GM19239 (cell line): ENCODE measurements around the gene CDC42EP5.
"Not testable (repeated sequence)": the region's sequence is repeated elsewhere in the genome, so short reads cannot be mapped to it uniquely, and the experiment has no call there.

Experiments used
- DNase-seq: peaks from one replicate; pipeline ENCODE4 v3.0.0; 2011; ENCODE audit warnings: low spot score; ENCODE audit not compliant: insufficient read length
- FAIRE-seq: peaks from 2 replicates; lab custom pipeline; 2011; peaks lifted over from hg19 to GRCh38; lab: Jason Lieb, UNC

Gene CDC42EP5

DNA sequence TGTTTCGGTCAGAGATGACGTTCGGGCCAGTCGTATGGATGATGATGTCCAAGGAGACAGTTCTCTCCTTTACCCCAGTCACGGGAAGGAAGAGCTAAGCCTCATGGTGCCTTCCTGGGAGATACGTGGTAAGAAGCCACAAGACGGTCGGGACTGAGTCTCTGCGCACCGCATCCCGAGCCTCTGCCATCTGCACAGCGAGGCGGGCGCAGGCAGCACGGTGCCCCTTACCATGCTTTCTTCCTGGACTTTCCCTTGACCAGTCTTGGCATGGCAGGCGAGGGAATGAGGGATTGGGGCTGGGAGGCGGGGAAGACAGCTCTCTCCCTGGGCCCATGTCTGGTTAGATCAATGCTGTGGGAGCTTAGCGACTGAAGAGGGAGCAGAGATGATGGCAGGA, 19.5 kb upstream of the CDC42EP5 start:
- DNase-seq: no peak
- no peak for FAIRE-seq

DNA sequence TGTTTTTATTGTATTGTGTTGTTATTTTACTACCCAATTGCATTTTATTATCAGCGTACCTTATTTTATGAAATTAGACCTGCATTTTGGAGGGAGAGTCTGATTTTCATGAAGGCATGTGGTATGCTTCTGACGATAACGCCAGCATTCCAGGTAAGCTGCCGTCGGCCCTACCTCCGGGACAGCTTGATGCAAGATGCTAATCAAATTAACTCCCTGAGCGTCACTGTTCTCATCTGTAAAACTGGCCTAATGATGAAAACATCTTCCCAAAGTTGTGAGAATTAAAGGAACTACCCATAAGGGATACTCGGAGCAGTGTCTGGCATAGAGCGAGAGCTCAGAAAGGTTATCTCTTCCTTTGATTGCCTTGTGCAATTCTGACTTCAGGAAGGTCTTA, 16.7 kb upstream of the CDC42EP5 start:
- FAIRE-seq: no peak

DNA sequence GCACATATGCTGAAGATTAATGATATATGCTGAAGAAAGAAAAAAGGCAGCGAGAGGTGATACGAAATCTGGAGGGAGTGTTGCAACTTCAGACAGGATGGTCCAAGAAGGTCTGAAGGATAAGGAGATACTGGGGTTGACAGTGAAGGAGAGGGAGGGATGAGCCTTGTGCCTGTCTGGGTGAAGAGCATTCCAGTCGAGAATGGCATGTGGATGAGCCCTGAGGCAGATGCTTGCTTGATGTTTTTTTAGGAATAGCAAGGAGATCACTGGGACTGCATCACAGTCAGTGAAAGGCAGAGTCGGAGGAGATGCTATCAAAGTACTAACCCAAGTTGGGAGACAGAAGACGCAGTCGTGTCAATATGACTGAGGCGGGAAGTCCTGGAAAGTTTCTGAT, 16.2 kb upstream of the CDC42EP5 start:
- DNase-seq (no peak), FAIRE-seq (no peak)

More for the DNA sequence above, 16.7 kb upstream of the CDC42EP5 start:
- DNase-seq: no peak

DNA sequence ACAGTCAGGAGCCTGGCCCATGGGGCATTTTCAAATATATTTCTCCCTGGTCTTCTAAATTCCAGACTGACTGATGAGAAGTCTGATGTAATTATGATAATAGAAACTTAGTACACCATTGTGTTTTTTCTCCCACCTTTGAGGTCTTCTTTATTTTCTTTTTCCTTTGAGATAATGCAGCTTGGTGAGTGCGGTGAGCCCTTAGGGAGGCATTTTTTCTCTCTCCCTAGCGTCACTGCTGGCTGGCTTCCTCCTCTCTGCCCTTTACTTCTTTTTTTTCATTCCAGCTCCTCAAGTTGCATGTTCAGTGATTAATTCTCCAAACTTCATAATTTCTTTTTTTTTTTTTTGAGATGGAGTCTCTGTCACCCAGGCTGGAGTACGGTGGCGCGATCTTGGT, 12.8 kb upstream of the CDC42EP5 start:
- DNase-seq: no peak
- FAIRE-seq: no peak

DNA sequence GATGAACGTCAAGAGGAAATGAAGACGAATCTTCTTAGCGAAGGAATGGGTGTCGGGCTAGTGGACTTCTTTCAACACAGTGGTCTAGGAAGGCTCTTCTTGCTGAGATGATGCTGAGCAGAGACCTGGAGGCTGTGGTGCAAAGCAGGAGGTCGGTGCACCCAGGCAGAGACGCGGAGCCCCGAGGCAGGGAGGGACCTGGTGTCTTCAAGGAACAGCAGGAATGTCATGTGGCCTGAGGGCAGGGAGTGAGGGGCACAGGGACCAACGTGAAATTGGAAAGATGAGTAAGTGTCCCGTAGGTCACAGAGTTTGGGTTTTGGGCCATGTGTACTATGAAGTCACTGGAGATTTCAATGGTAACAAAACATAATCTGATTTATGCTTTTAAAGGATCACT, 11.4 kb upstream of the CDC42EP5 start:
- FAIRE-seq (no peak), DNase-seq (no peak)

DNA sequence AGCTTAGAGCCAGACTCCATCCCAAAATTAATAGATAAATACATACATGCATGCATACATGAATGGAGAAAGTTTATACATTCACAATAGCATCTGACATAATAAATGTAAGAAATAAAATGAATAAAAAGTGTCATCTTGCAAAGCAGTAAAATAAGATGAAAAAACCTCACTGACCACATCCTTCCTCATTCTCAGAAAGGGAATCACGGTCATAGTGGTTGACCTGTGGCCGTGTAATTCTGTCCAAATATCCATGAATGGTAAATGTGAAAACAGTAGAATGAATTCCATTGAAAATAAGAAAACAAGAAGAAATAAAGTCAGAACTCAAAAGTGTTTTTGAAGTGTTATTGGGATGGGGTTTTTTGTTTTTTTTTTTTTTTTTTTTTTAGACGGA, 9.8 kb upstream of the CDC42EP5 start:
- FAIRE-seq: no peak

DNA sequence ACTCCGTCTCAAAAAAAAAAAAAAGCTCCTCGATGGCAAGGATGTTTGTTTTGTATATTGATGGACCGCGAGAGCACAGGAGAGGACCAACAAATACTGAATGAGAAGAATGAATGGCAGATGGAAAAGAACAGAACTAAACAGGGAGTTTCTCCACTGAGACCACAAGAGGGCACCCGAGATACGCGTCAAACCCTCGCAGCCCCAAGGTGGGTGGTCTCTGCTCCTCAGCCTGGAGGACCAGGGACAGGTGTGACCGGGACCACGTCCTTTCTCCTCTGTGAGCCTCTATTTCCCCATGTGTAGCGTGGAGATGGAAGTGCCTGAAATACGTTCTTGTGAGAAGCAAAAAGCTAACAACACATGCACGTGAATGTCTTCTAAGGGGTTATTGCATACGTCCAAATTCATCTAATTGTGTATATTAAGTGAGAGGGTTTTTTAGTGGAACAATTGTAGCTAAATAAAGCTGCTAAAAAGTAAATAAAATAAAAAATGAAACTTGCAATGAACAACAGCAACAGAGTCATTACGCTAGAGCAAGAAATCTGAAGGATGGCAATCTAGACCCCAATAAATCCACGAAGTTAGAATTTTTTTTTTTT, 8.3 kb upstream of the CDC42EP5 start:
- no peak for DNase-seq
- peak; percentile 86 for FAIRE-seq

More for the DNA sequence above, 9.8 kb upstream of the CDC42EP5 start:
- DNase-seq: no peak

DNA sequence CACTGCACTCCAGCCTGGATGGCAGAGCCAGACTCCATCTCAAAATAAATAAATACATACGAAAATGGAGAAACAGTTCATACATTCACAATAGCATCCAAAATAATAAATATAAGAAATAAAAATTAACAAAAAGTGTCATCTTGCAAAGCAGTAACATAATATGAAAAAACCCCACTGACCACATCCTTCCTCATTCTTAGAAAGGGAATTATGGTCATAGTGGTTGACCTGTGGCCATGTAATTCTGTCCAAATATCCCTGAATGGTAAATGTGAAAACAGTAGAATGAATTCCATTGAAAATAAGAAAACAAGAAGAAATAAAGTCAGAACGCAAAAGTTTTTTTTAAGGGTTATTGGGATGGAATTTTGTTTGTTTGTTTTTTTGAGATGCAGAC, 7.0 kb upstream of the CDC42EP5 start:
- DNase-seq (no peak), FAIRE-seq (no peak)

DNA sequence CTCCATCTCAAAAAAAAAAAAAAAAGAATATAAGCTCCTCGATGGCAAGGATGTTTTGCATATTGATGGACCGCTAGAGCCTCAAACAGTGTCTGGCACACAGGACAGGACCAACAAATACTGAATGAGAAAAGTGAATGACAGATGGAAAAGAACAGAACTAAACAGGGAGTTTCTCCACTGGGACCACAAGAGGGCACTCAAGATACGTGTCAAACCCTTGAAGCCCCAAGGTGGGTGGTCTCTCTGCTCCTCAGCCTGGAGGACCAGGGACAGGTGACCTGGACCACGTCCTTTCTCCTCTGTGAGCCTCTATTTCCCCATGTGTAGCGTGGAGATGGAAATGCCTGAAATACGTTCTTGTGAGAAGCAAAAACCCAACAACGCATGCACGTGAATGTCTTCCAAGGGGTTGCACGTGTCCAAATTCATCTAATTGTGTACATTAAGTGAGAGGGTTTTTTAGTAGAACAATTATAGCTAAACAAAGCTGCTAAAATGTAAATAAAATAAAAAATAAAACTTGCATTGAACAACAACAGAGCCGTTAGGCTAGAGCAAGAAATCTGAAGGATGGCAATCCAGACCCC, 5.7 kb upstream of the CDC42EP5 start:
- no peak for DNase-seq

DNA sequence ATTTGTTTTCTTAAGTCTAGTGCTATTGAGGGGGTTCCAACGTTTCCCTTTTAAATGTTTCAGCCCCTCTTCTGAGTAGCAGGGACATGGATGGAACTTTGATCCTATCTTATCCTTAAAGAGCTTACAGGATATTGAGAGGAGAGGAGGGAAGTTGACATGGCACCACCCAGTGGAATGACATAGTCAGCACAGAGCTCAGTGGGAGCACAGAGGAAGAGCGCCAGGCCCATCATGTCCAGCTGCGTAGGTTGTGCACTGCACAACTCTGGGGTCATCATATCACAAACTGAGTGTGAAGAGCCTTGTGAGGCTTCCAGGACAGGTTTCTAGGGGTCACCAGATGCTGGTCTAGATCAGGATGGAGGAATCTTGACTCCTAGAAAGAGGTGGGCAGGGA, 4.6 kb upstream of the CDC42EP5 start:
- no peak for DNase-seq
- FAIRE-seq: no peak

More for the DNA sequence above, 5.7 kb upstream of the CDC42EP5 start:
- peak; percentile 77 for FAIRE-seq

DNA sequence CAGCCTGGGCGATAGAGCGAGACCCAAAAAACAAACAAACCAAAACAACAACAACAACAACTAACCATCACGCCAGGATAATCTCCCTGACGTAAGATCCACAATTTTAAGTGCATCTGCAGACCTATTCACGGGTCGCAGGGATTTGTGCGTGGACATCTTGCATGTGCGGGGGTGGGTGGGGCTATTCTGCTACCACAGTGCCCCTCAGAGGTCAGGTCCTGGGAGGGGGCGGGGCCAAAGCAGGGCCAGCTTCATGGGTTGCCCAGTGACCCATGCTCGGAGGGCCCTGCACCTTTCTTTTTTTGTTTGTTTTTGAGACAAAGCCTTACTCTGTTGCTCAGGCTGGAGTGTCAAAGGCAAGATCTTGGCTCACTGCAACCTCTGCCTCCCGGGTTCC, 2.6 kb upstream of the CDC42EP5 start:
- FAIRE-seq: no peak
- DNase-seq: no peak

DNA sequence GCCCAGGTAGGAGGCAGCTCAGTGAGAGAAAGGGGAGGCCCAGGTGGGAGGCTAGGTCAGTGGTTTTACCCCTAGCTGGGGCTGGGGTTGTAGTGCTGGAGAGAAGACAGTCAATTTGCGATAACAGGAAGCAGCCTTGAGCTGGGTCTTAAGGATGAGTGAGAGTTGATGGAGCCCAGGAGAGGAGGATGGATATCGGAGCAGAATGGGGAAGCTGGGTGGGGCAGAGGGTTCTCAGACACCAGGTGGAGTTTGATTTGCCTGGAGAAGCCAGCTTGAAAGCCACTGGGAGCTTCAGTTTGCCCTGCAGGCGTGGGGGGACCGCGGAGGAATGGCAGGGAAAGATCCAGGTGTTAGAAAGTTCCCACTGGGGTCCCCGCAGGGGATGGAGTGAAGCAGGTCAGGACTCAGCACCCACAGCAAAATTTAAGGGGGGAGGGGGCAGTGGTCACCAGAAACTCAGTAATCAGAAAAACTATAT, 836 bp upstream of the CDC42EP5 start:
- FAIRE-seq (no peak), DNase-seq (no peak)

DNA sequence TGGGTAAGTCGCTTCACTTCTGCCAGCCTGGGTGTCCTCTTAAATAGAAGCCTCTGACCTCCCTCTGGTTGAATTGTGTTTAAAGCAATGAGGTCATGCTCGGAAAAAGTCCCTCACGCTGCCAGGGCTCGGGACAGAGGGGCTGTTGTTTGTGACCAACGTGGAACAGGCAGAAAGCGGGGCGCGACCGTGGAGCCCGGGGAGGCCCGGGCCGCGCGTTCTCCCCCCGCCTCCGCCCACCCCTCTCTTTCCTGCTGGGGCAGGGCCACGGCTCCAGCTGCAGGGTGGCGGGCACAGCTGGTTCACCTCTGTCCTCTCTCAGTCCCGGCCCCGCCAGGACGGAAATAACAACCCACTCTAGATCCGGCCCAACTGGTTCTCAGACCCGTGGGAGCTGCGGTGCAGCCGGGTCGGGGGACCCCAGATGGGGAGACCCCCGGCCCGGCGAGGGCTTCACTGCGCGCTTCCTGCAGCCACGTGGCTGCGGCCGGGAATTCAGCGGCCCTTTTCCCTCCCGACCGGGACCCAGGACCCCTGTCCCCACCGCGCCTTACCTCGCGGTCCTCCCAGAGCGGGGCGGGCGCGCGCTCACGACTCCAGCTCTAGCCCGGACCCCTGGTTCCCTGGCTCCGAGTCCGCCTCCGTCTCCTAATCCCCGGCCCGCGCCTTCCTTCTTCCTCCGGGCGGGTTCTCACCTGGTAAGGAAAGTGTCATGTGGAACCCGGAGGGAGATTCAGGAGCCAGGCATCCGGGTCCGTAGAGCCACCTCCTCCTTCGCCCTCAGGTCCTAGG, 1.9 kb downstream of the CDC42EP5 start:
- DNase-seq (no peak), FAIRE-seq (no peak)

DNA sequence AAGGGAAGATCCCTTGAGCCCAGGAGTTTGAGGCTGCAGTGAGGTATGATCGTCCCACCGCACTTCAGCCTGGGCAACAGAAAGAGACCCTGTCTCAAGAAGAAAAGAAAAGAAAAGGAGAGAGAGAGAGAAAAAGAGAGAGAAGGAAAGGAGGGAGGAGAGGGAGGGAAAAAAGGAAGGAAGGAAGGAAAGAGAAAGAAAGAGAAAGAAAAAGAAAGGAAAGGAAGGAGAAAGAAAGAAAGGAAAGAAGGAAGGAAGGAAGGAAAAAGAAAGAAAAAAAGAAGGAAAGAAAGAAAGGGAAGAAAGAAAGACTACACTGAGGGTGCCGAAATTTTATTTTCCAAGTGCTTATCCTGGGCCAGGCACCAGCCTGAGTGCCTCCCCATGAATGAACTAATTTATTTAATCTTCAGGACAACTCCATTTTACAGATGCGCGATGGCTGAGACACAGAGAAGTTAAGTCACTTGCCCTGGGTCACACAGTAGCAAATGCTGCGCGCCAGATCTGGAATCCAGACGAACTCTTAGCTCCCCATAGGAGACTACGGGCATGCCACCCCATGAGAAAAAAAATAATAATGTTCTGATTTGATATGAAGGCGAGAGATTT, 2.7 kb downstream of the CDC42EP5 start:
- DNase-seq (no peak), FAIRE-seq (no peak)

DNA sequence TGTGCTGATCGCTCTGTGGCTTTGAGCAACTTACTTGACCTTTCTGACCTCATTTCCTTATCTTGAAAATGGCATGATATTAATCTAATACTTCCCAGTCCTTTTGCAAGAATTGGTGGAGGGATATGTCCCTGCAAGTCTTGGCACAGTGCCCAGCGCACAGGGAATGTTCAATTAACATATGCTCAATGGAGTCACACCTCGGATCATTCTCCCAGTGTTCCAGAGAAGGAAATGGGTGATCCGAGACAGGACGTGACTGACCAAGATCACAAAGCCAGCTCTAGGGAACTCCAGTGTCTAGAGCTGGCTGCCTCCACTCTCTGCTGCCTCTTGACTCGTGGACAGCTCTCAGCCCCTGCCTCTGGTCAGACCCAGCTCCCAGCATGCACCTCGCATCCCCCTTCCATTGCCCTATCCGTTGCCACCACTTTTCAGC, 3.6 kb downstream of the CDC42EP5 start:
- FAIRE-seq (no peak), DNase-seq (no peak)

DNA sequence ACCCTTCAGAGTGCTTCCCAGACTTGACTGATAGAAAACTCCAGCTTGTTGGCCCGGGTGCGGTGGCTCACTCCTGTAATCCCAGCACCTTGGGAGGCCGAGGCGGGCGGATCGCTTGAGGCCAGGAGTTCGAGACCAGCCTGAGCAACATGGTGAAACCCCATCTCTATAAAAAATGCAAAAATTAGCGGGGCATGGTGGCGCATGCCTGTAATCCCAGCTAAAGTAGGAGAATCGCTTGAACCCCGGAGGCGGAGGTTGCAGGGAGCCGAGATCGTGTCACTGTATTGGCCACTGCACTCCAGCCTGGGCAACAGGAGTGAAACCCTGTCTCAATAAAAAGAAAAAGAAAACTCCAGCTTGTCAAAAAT, 7.0 kb downstream of the CDC42EP5 start:
- DNase-seq, FAIRE-seq: not testable (repeated sequence)

DNA sequence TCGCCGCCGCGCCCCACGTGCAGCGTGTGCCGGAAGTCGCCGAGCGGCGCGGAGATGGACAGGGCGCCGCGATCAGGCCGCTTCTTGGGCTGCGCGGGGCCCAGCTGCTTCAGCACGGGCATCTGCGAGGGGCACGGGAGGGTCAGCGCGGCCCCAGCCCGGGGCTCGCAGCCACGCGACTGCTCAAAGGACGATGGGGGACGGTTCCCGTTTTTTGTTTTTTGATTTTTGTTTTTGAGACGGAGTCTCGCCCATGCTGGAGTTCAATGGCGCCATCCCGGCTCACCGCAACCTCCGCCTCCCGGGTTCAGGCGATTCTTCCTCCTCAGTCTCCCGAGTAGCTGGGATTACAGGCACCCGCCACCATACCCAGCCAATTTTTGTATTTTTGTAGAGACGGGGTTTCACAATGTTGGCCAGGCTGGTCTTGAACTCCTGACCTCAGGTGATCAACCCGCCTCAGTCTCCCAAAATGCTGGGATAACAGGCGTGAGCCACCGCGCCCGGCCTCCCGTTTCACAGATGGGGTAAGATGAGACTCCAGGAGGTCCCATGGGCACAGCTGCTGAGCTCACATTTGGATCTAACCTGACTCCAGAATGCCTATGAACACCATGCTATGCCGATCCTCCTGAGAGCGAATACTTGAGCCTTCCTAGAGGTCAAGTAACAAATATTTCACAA, 7.5 kb downstream of the CDC42EP5 start:
- DNase-seq (no peak), FAIRE-seq (no peak)

DNA sequence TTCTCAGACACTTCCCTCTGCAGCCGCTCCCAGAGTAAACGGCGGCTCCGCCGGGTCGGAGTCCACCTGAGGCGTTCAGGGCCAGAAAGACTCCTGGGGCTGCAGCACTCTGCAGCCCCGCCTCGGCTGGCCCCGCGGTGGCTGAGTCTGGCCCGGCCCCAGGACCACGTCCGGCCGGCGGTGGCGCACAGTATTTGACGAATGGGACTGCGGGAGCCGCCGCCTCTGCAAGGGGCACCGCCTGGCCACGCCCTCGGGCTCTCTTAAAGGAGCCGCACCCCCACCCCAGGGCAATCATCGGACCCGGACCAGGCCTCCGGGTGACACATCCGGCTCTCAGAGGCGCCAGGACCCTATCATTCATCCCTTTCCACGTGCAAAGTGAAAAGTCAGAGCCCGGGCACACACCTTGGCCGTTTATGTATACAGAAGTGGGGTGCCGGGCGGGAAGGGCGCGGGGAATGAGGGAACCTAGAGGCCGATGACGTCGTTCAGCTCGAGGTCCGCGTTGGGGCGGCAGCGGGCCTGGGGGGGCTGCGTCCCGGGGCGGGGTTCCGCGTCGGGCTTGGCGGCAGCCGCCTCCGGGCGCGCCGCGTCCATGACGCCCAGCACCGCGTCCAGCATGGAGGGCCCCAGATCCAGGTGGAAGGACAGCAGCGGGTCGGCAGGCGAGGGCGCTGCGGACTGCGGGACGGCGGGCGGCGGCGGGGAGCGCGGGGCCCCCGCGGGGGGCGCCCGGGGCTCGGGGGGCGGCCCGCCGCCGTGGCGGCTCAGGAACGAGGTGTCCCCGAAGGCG, 8.3 kb downstream of the CDC42EP5 start:
- FAIRE-seq: no peak
- peak; percentile 98 for DNase-seq

DNA sequence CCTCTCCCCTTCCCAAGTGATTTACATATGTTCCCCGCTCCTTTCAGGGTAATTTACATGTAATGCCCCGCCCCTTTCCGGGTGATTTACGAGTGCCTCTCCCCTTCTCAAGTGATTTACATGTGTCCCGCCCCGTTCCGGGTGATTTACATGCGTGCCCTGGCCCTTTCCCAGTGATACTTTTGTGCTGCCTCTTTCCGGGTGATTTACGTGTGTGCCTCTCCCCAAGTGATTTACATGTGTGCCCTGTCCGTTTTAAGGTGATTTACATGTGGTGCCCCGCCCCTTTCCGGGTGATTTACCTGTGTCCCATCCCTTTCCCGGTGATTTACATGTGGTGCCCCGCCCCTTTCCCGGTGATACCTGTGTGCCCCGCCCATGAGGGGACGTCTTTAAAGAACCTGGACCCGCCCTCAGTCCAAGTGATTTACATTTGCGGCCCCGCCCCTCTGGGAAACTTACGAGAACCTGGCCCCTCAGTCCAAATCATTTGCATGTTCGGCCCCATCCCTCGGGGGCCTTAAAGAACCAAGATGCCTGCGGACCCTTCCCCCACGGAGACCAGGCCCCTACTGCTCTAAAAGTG, 9.0 kb downstream of the CDC42EP5 start:
- DNase-seq (peak; percentile 77), FAIRE-seq (peak; percentile 99)
